PC-9 (cell line): Measurements from ENCODE around the gene SGCE. TPM values are rescaled to one million over a fixed set of nuclear protein-coding genes. Genes with fewer than 3 reads are reported as not detected.

ENCODE experiments used
- BruUV-seq: library from RNA; stranded (reverse); fragments of 400-500 nt; replicated peaks from 2 replicates; lab custom pipeline; 2021; lab: Mats Ljungman, UMichigan
- CTCF ChIA-PET: fragments of 300-600 bp; sonication (Branson Sonifier 250); formaldehyde crosslinking; loops from one replicate; lab custom pipeline; 2022; ENCODE audit warnings: antibody characterized with exemption; lab: Charles Lee
- POLR2A ChIA-PET: fragments of 300-600 bp; sonication (Branson Sonifier 250); formaldehyde crosslinking; loops from one replicate; lab custom pipeline; 2022; ENCODE audit warnings: antibody characterized with exemption; ENCODE audit not compliant: unreplicated experiment; lab: Charles Lee
- DNase-seq, 2 experiments: peaks; one replicate each; pipeline versions ENCODE4 v3.0.0 to v3.0.0-alpha.2; 2015 to 2022; ENCODE audit warnings: mixed read lengths in 1 of 2
- H2AFZ ChIP-seq: fragments of 200-600 bp; sonication (generic); 2 replicates; pipeline ENCODE4 v1.8.1; 2017; ENCODE audit warnings: antibody characterized with exemption
- H3F3A ChIP-seq: fragments of 200-600 bp; sonication (generic); 2 replicates; pipeline ENCODE4 v1.8.1; 2017; ENCODE audit warnings: antibody characterized with exemption, mild to moderate bottlenecking, low read depth; ENCODE audit not compliant: insufficient read depth
- H3K27ac ChIP-seq: fragments of 200-600 bp; sonication (generic); 2 replicates; pipeline ENCODE4 v1.6.1; 2016; ENCODE audit warnings: mixed run types
- H3K27me3 ChIP-seq: fragments of 200-600 bp; sonication (generic); 2 replicates; pipeline ENCODE4 v1.6.1; 2016; ENCODE audit warnings: low read depth, mixed run types; ENCODE audit not compliant: insufficient read depth
- H3K36me3 ChIP-seq: fragments of 200-600 bp; sonication (generic); 2 replicates; pipeline ENCODE4 v1.6.1; 2016; ENCODE audit warnings: low read depth, mixed run types
- H3K4me1 ChIP-seq: fragments of 200-600 bp; sonication (generic); replicated peaks from 2 replicates; pipeline ENCODE4 v1.6.1; 2016; ENCODE audit warnings: mixed run types; ENCODE audit not compliant: insufficient read depth
- H3K4me2 ChIP-seq: fragments of 200-600 bp; sonication (generic); 2 replicates; pipeline ENCODE4 v1.6.1; 2017; ENCODE audit warnings: mixed run types
- H3K4me3 ChIP-seq: fragments of 200-600 bp; sonication (generic); 2 replicates; pipeline ENCODE4 v1.6.1; 2016; ENCODE audit warnings: mixed run types
- H3K79me2 ChIP-seq: fragments of 200-600 bp; sonication (generic); 2 replicates; pipeline ENCODE4 v1.6.1; 2017; ENCODE audit warnings: low read depth, mixed run types
- H3K9me2 ChIP-seq: fragments of 200-600 bp; sonication (generic); 2 replicates; pipeline ENCODE4 v1.8.1; 2017; ENCODE audit warnings: mild to moderate bottlenecking; ENCODE audit not compliant: insufficient read depth
- H3K9me3 ChIP-seq: fragments of 200-600 bp; sonication (generic); 2 replicates; pipeline ENCODE4 v1.8.1; 2016; ENCODE audit warnings: low read depth; ENCODE audit not compliant: insufficient read depth
- H4K20me1 ChIP-seq: fragments of 200-600 bp; sonication (generic); 2 replicates; pipeline ENCODE4 v1.8.1; 2017; ENCODE audit not compliant: insufficient read depth
- EZH2 ChIP-seq: fragments of 200-600 bp; sonication (generic); IDR thresholded peaks from 2 replicates; pipeline ENCODE4 v1.8.0; 2017; ENCODE audit warnings: antibody characterized with exemption, low read depth
- intact Hi-C: fragments of 100-400 bp; cut with micrococcal nuclease; formaldehyde crosslinking; loops from one replicate; pipeline ENCODE4 v1.10.0; 2022; ENCODE audit not compliant: unreplicated experiment
- total RNA-seq: library from RNA; stranded (reverse); gene quantifications from 2 replicates; pipeline ENCODE4 v1.2.3, GENCODE V29; 2021
- TF ChIP-seq, protein P1 (sequence below): fragments of 200-600 bp; sonication (generic); conservative IDR thresholded peaks from 2 replicates; pipeline ENCODE4 v1.6.1; 2017; ENCODE audit warnings: mixed run types, antibody characterized with exemption, mild to moderate bottlenecking, moderate library complexity

SGCE gene
- total RNA-seq, 1 experiment from 2014 or later: 37.7 TPM

DNA sequence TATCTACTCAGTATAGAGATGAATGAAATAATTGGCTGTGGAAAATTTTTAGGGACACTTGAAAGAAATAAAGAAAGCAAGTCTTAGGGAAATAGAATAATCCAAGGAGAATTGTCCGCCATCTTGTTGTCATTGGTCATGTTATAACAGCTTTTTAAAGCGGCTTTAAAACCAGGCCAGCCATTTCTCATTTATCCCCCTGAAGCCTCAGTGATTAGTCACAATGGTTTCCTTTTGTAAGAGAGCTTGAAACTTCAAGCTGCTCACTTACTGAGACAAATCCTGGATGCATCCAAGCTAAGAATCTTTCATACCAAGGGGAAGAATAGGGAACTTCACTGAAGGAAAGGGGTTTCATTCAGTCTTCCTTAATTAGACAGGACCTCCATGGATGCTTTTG, 67.9 kb downstream of the SGCE start:
- Histone ChIP-seq H3F3A (peaks cover 6% of the 10 kb centered on the region; the same call in 1 of the 2 replicates), H3K4me1 (peaks cover 18% of the 10 kb centered on the region), H3K79me2 (no peaks in the 10 kb centered on the region), H3K27ac (no peak overlapping the region), H3K27me3 (no peaks in the 10 kb centered on the region), H3K4me2 (no peak overlapping the region), H3K4me3 (no peak overlapping the region), H3K36me3 (no peaks in the 10 kb centered on the region), H4K20me1 (no peaks in the 10 kb centered on the region), H2AFZ (no peak overlapping the region), H3K9me2 (no peaks in the 10 kb centered on the region), H3K9me3 (no peaks in the 10 kb centered on the region; the same call in 1 of the 2 replicates)
- POLR2A ChIA-PET: no interaction called here
- TF ChIP-seq, protein P1, sequence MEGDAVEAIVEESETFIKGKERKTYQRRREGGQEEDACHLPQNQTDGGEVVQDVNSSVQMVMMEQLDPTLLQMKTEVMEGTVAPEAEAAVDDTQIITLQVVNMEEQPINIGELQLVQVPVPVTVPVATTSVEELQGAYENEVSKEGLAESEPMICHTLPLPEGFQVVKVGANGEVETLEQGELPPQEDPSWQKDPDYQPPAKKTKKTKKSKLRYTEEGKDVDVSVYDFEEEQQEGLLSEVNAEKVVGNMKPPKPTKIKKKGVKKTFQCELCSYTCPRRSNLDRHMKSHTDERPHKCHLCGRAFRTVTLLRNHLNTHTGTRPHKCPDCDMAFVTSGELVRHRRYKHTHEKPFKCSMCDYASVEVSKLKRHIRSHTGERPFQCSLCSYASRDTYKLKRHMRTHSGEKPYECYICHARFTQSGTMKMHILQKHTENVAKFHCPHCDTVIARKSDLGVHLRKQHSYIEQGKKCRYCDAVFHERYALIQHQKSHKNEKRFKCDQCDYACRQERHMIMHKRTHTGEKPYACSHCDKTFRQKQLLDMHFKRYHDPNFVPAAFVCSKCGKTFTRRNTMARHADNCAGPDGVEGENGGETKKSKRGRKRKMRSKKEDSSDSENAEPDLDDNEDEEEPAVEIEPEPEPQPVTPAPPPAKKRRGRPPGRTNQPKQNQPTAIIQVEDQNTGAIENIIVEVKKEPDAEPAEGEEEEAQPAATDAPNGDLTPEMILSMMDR: no peak
- no peak for TF ChIP-seq EZH2
- no peak for DNase-seq
- BruUV-seq: no TSS peak
- CTCF ChIA-PET: no interaction called here
- intact Hi-C loops: no loop called here

DNA sequence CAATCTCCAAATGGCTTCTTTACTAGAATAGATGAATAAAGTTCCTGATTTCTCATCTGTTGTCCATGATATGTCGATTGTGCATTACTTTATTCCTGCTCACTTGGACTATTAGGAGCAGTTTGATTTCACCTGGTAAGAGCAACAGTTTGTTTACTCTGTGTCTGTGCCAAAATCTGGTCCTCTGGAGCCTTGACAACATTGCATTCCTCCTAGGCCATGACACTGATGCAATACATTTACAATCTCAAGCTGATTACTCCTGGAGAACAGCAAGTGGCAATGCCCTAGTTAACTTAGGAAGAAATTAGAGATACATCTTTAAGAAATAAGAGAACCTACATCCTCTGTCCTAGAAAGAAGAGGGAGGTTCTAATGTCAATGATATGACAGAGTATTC, 71.8 kb downstream of the SGCE start:
- H3K4me1 ChIP-seq: peaks cover 40% of the 10 kb centered on the region
- TF ChIP-seq, protein P1: no peak
- TF ChIP-seq EZH2: no peak
- ChIA-PET CTCF (no interaction called here), POLR2A (interaction anchor here (0.6 kb wide), 1 partner anchor 61 kb away, joined by 3 read pairs; no protein-coding TSS in a partner anchor)
- peak overlapping the region; percentile 46 for H3K4me2 ChIP-seq
- H4K20me1 ChIP-seq: no peaks in the 10 kb centered on the region
- peaks cover 27% of the 10 kb centered on the region for H3F3A ChIP-seq
- no peak overlapping the region for H2AFZ ChIP-seq
- H3K27ac ChIP-seq: peak overlapping the region; percentile 63
- no peaks in the 10 kb centered on the region for H3K27me3 ChIP-seq
- BruUV-seq: no TSS peak
- H3K79me2 ChIP-seq: no peaks in the 10 kb centered on the region
- no peak overlapping the region for H3K4me3 ChIP-seq
- peak; percentile 44 to 86 for DNase-seq
- H3K9me2 ChIP-seq: no peaks in the 10 kb centered on the region
- peaks cover 12% of the 10 kb centered on the region for H3K9me3 ChIP-seq
- intact Hi-C loops: loop anchor here (5.0 kb wide), 2 partner anchors 73 to 282 kb away; partner anchors contain the start of gene SGCE
- no peaks in the 10 kb centered on the region for H3K36me3 ChIP-seq

DNA sequence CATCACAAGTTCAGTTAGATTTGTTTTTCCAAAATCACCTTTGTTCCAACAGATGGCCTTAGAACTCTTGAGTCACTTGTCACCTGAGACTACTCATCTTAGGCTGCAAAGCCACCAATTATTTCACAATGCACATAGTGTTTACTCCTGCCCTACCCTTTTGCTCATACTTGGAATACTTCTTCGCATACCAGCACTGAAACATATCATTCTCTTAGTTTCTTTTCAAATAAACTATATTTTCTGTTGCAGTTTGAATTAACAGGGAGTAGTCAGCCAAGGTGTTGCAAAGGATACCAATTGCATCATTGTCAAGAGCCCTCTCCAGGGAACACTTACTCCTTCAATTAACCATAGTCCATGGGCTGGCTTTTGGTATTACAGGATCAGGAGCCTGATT, 75.3 kb downstream of the SGCE start:
- no peaks in the 10 kb centered on the region for H4K20me1 ChIP-seq
- TF ChIP-seq, protein P1: no peak
- TF ChIP-seq EZH2: no peak
- intact Hi-C loops: loop anchor here (1.0 to 5.0 kb wide), 6 partner anchors 52 to 278 kb away; partner anchors contain the start of gene SGCE
- H3K27ac ChIP-seq: peak overlapping the region; percentile 88
- no peak overlapping the region for H2AFZ ChIP-seq
- peak overlapping the region; percentile 43 for H3K4me2 ChIP-seq
- BruUV-seq: no TSS peak
- H3K4me3 ChIP-seq: no peak overlapping the region
- no peaks in the 10 kb centered on the region for H3K79me2 ChIP-seq
- H3K4me1 ChIP-seq: peaks cover 60% of the 10 kb centered on the region
- H3K9me2 ChIP-seq: no peaks in the 10 kb centered on the region
- 0 out of 2 replicates have a peak, but pooled peaks cover 3% of the 10 kb centered on the region for H3K36me3 ChIP-seq
- peaks cover 33% of the 10 kb centered on the region for H3K9me3 ChIP-seq
- ChIA-PET CTCF (no interaction called here), POLR2A (no interaction called here)
- no peaks in the 10 kb centered on the region for H3K27me3 ChIP-seq
- DNase-seq: peak; percentile 46 to 98
- H3F3A ChIP-seq: peaks cover 43% of the 10 kb centered on the region
